K562 (cell line): ENCODE data around the gene STX2. TPM values are rescaled to one million over a fixed set of nuclear protein-coding genes. Genes with fewer than 3 reads are reported as not detected.

Experiments
- ATAC-seq: fragments of 200-7000 bp; cut with Tn5 transposase; 3 replicates; pipeline ENCODE4 v1.9.1; 2020; ENCODE audit warnings: moderate library complexity
- BruUV-seq: library from RNA; stranded (reverse); fragments of 400-500 nt; replicated peaks from 2 replicates; lab custom pipeline; 2021; lab: Mats Ljungman, UMichigan
- CTCF ChIA-PET: fragments of 300-600 bp; formaldehyde crosslinking; extraction: SDS; loops from one replicate; lab custom pipeline; 2021; ENCODE audit warnings: low intra/inter-chr PET ratio; lab: Yijun Ruan, JAX
- POLR2A ChIA-PET: fragments of 300-600, 350-650 bp; sonication (Branson Sonifier 250); formaldehyde crosslinking; extraction: SDS; loops from one replicate; lab custom pipeline; 2021; ENCODE audit warnings: antibody characterized with exemption, inconsistent platforms; lab: Yijun Ruan, JAX
- DNase-seq, 4 experiments: peaks; one replicate each; pipeline versions ENCODE4 v3.0.0 to v3.0.0-alpha.2; 2011 to 2018; ENCODE audit warnings: low spot score in 3 of 4, mixed read lengths in 3 of 4; ENCODE audit errors: extremely low read depth in 1 of 4
- FAIRE-seq: peaks from 2 replicates; lab custom pipeline; 2011; peaks lifted over from hg19 to GRCh38; lab: Jason Lieb, UNC
- H2AFZ ChIP-seq: 2 replicates; pipeline ENCODE4 v1.6.0; 2011; ENCODE audit warnings: low read depth, low read length, control low read depth, inconsistent platforms
- H3K27ac ChIP-seq: fragments of 200-600 bp; 3 replicates; pipeline ENCODE4 v1.8.0; 2011; ENCODE audit warnings: low read depth, mild to moderate bottlenecking, control low read depth, inconsistent platforms, low read length, moderate library complexity, mixed read lengths; ENCODE audit errors: extremely low read depth
- H3K27me3 ChIP-seq, 2 experiments: fragments of 300-600 bp in 1 of 2; 2 replicates in 1 of 2; 3 replicates in 1 of 2; pipeline versions ENCODE4 v1.6.0 to v1.8.0; 2011; ENCODE audit warnings: inconsistent platforms in 2 of 2, low read length in 2 of 2, mild to moderate bottlenecking in 1 of 2, mixed read lengths in 1 of 2, moderate library complexity in 1 of 2; ENCODE audit not compliant: control insufficient read depth in 2 of 2, insufficient read depth in 2 of 2
- H3K36me3 ChIP-seq: fragments of 300-600 bp; 3 replicates; pipeline ENCODE4 v1.8.0; 2011; ENCODE audit warnings: mild to moderate bottlenecking, low read length, inconsistent platforms; ENCODE audit not compliant: control insufficient read depth, insufficient read depth
- H3K4me1 ChIP-seq, 2 experiments: fragments of 200-600 bp in 1 of 2; replicated peaks in 1 of 2; 2 replicates in 1 of 2; 3 replicates in 1 of 2; pipeline versions ENCODE4 v1.5.1 to v1.8.0; 2011; ENCODE audit warnings: inconsistent platforms in 2 of 2, low read length in 2 of 2, mild to moderate bottlenecking in 1 of 2, mixed read lengths in 1 of 2, moderate library complexity in 1 of 2; ENCODE audit not compliant: control insufficient read depth in 2 of 2, insufficient read depth in 2 of 2
- H3K4me2 ChIP-seq: 2 replicates; pipeline ENCODE4 v1.6.1; 2011; ENCODE audit warnings: low read length, control low read depth, inconsistent platforms, mixed read lengths; ENCODE audit not compliant: insufficient read depth
- H3K4me3 ChIP-seq: fragments of 200-600 bp; sonication (generic), shearing (Covaris generic); 2 replicates; pipeline ENCODE4 v1.5.1; 2016; ENCODE audit warnings: control low read depth, inconsistent platforms
- H3K79me2 ChIP-seq: fragments of 200-600 bp; 3 replicates; pipeline ENCODE4 v1.8.0; 2011; ENCODE audit warnings: low read length, inconsistent platforms; ENCODE audit not compliant: control insufficient read depth, insufficient read depth
- H3K9ac ChIP-seq, 2 experiments: 2 replicates each; pipeline versions ENCODE4 v1.6.0 to v1.6.1; 2011; ENCODE audit warnings: low read depth in 2 of 2, low read length in 2 of 2, control low read depth in 1 of 2, inconsistent platforms in 1 of 2, mild to moderate bottlenecking in 1 of 2, mixed read lengths in 1 of 2; ENCODE audit not compliant: insufficient read depth in 1 of 2
- H3K9me1 ChIP-seq: one replicate; pipeline ENCODE4 v1.6.0; 2011; ENCODE audit warnings: inconsistent platforms, mild to moderate bottlenecking, low read length, moderate library complexity; ENCODE audit not compliant: control insufficient read depth, insufficient read depth
- H3K9me3 ChIP-seq: replicated peaks from 2 replicates; pipeline ENCODE4 v1.5.1; 2011; ENCODE audit warnings: low read depth, low read length, inconsistent platforms; ENCODE audit not compliant: control insufficient read depth, insufficient read depth
- H4K20me1 ChIP-seq: replicated peaks from 2 replicates; pipeline ENCODE4 v1.6.1; 2011; ENCODE audit warnings: low read length, inconsistent platforms, mixed read lengths; ENCODE audit not compliant: control insufficient read depth, insufficient read depth
- FOXM1 ChIP-seq, 2 experiments: fragments of 450-650 bp in 1 of 2; sonication (generic) in 1 of 2; formaldehyde crosslinking in 1 of 2; IDR thresholded peaks; 2 replicates each; pipeline versions ENCODE4 v1.6.1 to v1.9.0; 2017 to 2022; ENCODE audit warnings: low read depth in 2 of 2, mild to moderate bottlenecking in 2 of 2, missing genetic modification reagents in 1 of 2, moderate library complexity in 1 of 2
- HEY1 ChIP-seq: fragments of 250-450 bp; sonication (Bioruptor Pico); IDR thresholded peaks from 2 replicates; pipeline ENCODE4 v1.5.0; 2020; ENCODE audit warnings: mild to moderate bottlenecking, moderate library complexity, borderline replicate concordance
- HIVEP1 ChIP-seq: fragments of 250-450 bp; sonication (Bioruptor Pico); IDR thresholded peaks from 2 replicates; pipeline ENCODE4 v1.4.0; 2020; ENCODE audit warnings: mild to moderate bottlenecking
- SMAD4 ChIP-seq: fragments of 250-450 bp; sonication (Bioruptor Pico); conservative IDR thresholded peaks from 2 replicates; pipeline ENCODE4 v1.8.0; 2021; ENCODE audit warnings: inconsistent platforms, mild to moderate bottlenecking, moderate library complexity
- ZNF217 ChIP-seq: sonication (generic); formaldehyde crosslinking; IDR thresholded peaks from 2 replicates; pipeline ENCODE4 v1.8.0; 2022; ENCODE audit warnings: mild to moderate bottlenecking, missing genetic modification reagents
- ZNF239 ChIP-seq: fragments of 250-450 bp; sonication (Bioruptor Pico); IDR thresholded peaks from 2 replicates; pipeline ENCODE4 v1.4.0; 2020; ENCODE audit warnings: mild to moderate bottlenecking
- WGBS: fragments of 100-300 bp; shearing (Covaris generic); methylation state at CpG from one replicate; pipeline ENCODE4 v1.1.6; 2016; ENCODE audit warnings: low coverage, mixed read lengths; ENCODE audit not compliant: insufficient coverage; ENCODE audit errors: missing lambda C conversion rate; 5-methylcytosine and 5-hydroxymethylcytosine counted together
- in situ Hi-C: fragments of 300-500 bp; cut with MboI; formaldehyde crosslinking; loops from 4 replicates; pipeline ENCODE4 v1.15.0; 2018; ENCODE audit warnings: inconsistent platforms, mixed read lengths
- intact Hi-C: fragments of 100-400 bp; cut with micrococcal nuclease; formaldehyde crosslinking; loops from 2 replicates; pipeline ENCODE4 v1.14.2; 2022
- polyA plus RNA-seq, 8 experiments: library from polyadenylated mRNA; depleted of rRNA in 4 of 8; stranded (reverse) in 5 of 8; unstranded in 3 of 8; fragments of >200 nt; fragmentation: Nextera tagmentation in 2 of 8; fragmentation: Illumina TruSeq in 1 of 8; extraction: Ambion mirVana in 2 of 8; extraction: Trizol in 1 of 8; gene quantifications; 2 replicates each; pipeline versions ENCODE4 v1.2.1 to v1.2.3, GENCODE V29; 2011 to 2014; ENCODE audit warnings: inconsistent platforms in 1 of 8, missing spikeins in 1 of 8
- total RNA-seq, 7 experiments: library from RNA; depleted of rRNA in 6 of 7; stranded (reverse); fragments of >200 nt in 6 of 7; fragmentation: Illumina TruSeq in 2 of 7; extraction: Trizol in 2 of 7; gene quantifications; 2 replicates each; pipeline versions ENCODE4 v1.2.1 to v1.2.3, GENCODE V29; 2011 to 2021; ENCODE audit warnings: low replicate concordance in 1 of 7
- TF ChIP-seq, protein P1 (sequence below): sonication (generic); formaldehyde crosslinking; IDR thresholded peaks from 2 replicates; pipeline ENCODE4 v1.8.0; 2022; ENCODE audit warnings: mild to moderate bottlenecking, missing genetic modification reagents
- TF ChIP-seq, protein P2 (sequence below): fragments of 250-450 bp; sonication (Bioruptor Pico); IDR thresholded peaks from 2 replicates; pipeline ENCODE4 v1.5.0; 2020; ENCODE audit warnings: mild to moderate bottlenecking, borderline replicate concordance
- TF ChIP-seq, protein P3 (sequence below): fragments of 450-650 bp; formaldehyde crosslinking; IDR thresholded peaks from 2 replicates; pipeline ENCODE4 v1.4.0; 2020; ENCODE audit warnings: mild to moderate bottlenecking
- TF ChIP-seq, protein P4 (sequence below): fragments of 450-650 bp; IDR thresholded peaks from 2 replicates; pipeline ENCODE4 v1.6.1; 2014; ENCODE audit warnings: low read depth, mild to moderate bottlenecking, moderate library complexity, borderline replicate concordance

Gene STX2
- total and polyA plus RNA-seq, 9 of the 15 experiments (the other 6 are each of a cell fraction or from before 2014, with no cell fraction given), result 22.2 to 54.6 (median 30.8) TPM

DNA sequence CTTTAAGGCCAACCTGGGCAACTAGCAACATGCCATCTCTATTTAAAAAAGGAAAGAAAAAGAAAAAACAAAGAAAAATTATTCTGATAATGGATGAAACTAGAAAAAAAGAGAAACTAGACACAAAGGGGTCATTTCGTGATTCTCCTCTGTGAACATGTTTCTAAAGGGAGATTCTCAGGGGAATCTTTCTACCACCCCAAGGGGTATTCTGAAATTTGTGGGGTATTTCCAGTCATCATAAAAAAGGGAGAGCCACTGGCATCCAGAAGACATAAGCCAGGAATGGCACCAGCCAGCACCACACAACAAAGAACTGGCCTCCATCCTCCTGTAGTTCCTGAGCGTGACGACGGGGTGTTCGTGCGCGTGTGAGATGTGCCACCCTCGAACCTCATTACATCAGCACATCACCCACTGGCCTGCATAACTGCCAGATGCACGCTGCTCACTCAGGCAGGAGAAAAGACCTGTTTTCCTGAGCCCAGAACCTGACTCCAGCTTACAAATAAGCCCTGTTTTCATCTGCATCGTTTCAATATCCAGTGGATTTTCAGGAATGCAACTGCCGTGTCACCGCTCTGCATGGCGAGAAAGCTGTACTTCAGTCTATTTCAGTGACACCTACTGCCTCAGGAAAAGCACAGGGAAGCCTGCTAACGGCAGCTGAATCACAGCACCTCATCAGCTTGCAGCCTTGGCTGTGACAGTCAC lies 23.9 kb downstream of the STX2 start:
- WGBS, result 92% methylated on average over 14 of the region's 14 CpGs
- DNase-seq (no peak), ATAC-seq (no peak), FAIRE-seq (no peak)
- Histone ChIP-seq H3K79me2 (peaks cover 16% of the 10 kb centered on the region; the same call in 2 of the 3 replicates), H3K9ac (no peak overlapping the region), H3K9me1 (no peaks in the 10 kb centered on the region), H3K27ac (no peak overlapping the region), H3K4me2 (no peak overlapping the region), H3K4me1 (peaks cover 0 to 15% of the 10 kb centered on the region in 2 experiments; a peak in 2 of 5 replicates), H3K9me3 (no peaks in the 10 kb centered on the region), H3K27me3 (no peaks in the 10 kb centered on the region), H3K36me3 (peaks cover 59% of the 10 kb centered on the region), H4K20me1 (no peaks in the 10 kb centered on the region), H3K4me3 (no peak overlapping the region), H2AFZ (no peak overlapping the region)
- TF ChIP-seq ZNF217, result no peak
- TF ChIP-seq, protein P1, sequence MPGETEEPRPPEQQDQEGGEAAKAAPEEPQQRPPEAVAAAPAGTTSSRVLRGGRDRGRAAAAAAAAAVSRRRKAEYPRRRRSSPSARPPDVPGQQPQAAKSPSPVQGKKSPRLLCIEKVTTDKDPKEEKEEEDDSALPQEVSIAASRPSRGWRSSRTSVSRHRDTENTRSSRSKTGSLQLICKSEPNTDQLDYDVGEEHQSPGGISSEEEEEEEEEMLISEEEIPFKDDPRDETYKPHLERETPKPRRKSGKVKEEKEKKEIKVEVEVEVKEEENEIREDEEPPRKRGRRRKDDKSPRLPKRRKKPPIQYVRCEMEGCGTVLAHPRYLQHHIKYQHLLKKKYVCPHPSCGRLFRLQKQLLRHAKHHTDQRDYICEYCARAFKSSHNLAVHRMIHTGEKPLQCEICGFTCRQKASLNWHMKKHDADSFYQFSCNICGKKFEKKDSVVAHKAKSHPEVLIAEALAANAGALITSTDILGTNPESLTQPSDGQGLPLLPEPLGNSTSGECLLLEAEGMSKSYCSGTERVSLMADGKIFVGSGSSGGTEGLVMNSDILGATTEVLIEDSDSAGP (CRISPR knock-in tag), result no peak
- no peak for TF ChIP-seq HIVEP1 (CRISPR knock-in tag)
- TF ChIP-seq SMAD4 (CRISPR knock-in tag), result no peak
- TF ChIP-seq ZNF239 (CRISPR knock-in tag), result no peak
- TF ChIP-seq, protein P2, sequence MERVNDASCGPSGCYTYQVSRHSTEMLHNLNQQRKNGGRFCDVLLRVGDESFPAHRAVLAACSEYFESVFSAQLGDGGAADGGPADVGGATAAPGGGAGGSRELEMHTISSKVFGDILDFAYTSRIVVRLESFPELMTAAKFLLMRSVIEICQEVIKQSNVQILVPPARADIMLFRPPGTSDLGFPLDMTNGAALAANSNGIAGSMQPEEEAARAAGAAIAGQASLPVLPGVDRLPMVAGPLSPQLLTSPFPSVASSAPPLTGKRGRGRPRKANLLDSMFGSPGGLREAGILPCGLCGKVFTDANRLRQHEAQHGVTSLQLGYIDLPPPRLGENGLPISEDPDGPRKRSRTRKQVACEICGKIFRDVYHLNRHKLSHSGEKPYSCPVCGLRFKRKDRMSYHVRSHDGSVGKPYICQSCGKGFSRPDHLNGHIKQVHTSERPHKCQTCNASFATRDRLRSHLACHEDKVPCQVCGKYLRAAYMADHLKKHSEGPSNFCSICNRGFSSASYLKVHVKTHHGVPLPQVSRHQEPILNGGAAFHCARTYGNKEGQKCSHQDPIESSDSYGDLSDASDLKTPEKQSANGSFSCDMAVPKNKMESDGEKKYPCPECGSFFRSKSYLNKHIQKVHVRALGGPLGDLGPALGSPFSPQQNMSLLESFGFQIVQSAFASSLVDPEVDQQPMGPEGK (CRISPR knock-in tag), result no peak
- no peak for TF ChIP-seq FOXM1 (IDR thresholded peaks at IDR 0.05; ENCODE audit: low read depth)
- no peak for TF ChIP-seq FOXM1 (CRISPR knock-in tag; IDR thresholded peaks at IDR 0.05; ENCODE audit: low read depth)
- no peak for TF ChIP-seq HEY1 (CRISPR knock-in tag)
- TF ChIP-seq, protein P3, sequence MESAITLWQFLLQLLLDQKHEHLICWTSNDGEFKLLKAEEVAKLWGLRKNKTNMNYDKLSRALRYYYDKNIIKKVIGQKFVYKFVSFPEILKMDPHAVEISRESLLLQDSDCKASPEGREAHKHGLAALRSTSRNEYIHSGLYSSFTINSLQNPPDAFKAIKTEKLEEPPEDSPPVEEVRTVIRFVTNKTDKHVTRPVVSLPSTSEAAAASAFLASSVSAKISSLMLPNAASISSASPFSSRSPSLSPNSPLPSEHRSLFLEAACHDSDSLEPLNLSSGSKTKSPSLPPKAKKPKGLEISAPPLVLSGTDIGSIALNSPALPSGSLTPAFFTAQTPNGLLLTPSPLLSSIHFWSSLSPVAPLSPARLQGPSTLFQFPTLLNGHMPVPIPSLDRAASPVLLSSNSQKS (CRISPR knock-in tag), result no peak
- TF ChIP-seq, protein P4, sequence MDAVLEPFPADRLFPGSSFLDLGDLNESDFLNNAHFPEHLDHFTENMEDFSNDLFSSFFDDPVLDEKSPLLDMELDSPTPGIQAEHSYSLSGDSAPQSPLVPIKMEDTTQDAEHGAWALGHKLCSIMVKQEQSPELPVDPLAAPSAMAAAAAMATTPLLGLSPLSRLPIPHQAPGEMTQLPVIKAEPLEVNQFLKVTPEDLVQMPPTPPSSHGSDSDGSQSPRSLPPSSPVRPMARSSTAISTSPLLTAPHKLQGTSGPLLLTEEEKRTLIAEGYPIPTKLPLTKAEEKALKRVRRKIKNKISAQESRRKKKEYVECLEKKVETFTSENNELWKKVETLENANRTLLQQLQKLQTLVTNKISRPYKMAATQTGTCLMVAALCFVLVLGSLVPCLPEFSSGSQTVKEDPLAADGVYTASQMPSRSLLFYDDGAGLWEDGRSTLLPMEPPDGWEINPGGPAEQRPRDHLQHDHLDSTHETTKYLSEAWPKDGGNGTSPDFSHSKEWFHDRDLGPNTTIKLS, result no peak
- intact Hi-C loops (no loop called here), in situ Hi-C loops (no loop called here)
- ChIA-PET POLR2A (interaction anchor here (1.5 kb wide), 1 partner anchor 64 kb away, joined by 4 read pairs; no protein-coding TSS in a partner anchor), CTCF (no interaction called here)
- BruUV-seq, result no TSS peak
